CD14-positive monocyte (primary cell): ENCODE data around the gene DNAJC9. TPM values are rescaled to one million over a fixed set of nuclear protein-coding genes. Genes with fewer than 3 reads are reported as not detected.

Experiments used
- DNase-seq, 3 donors: peaks; one replicate each; pipeline ENCODE4 v3.0.0-alpha.2; 2011 to 2022
- H2AFZ ChIP-seq: 2 replicates; pipeline ENCODE4 v1.6.0; 2012; ENCODE audit warnings: mild to moderate bottlenecking, low read depth, low read length, inconsistent platforms; ENCODE audit not compliant: insufficient read depth, poor library complexity, severe bottlenecking
- H3K27ac ChIP-seq, 2 donors: 1 replicate in 1 of 2; 2 replicates in 1 of 2; pipeline ENCODE4 v1.5.1; 2012 to 2013; ENCODE audit warnings: low read length in 2 of 2, control low read depth in 1 of 2, inconsistent platforms in 1 of 2, low read depth in 1 of 2, mild to moderate bottlenecking in 1 of 2
- H3K27me3 ChIP-seq, 2 donors: one replicate each; pipeline versions ENCODE4 v1.6.0 to v1.6.1; 2011 to 2013; ENCODE audit warnings: low read length in 2 of 2; ENCODE audit not compliant: control insufficient read depth in 2 of 2, insufficient read depth in 2 of 2
- H3K36me3 ChIP-seq, 2 donors: replicated peaks in 1 of 2; 1 replicate in 1 of 2; 2 replicates in 1 of 2; pipeline versions ENCODE4 v1.5.1 to v1.6.1; 2012 to 2013; ENCODE audit warnings: low read length in 2 of 2, control low read depth in 1 of 2, inconsistent platforms in 1 of 2, mild to moderate bottlenecking in 1 of 2; ENCODE audit not compliant: insufficient read depth in 2 of 2, control insufficient read depth in 1 of 2
- H3K4me1 ChIP-seq, 2 donors: 1 replicate in 1 of 2; 2 replicates in 1 of 2; pipeline versions ENCODE4 v1.5.1 to v1.6.1; 2012 to 2013; ENCODE audit warnings: low read length in 2 of 2, control low read depth in 1 of 2, inconsistent platforms in 1 of 2, mild to moderate bottlenecking in 1 of 2, moderate library complexity in 1 of 2; ENCODE audit not compliant: insufficient read depth in 2 of 2, control insufficient read depth in 1 of 2
- H3K4me2 ChIP-seq: replicated peaks from 2 replicates; pipeline ENCODE3; 2012; ENCODE audit warnings: low read length, moderate library complexity, mild to moderate bottlenecking; ENCODE audit not compliant: poor library complexity, severe bottlenecking; ENCODE audit errors: extremely low read depth
- H3K4me3 ChIP-seq, 3 experiments: fragments of 200-600 bp in 1 of 3; sonication (generic) in 1 of 3; replicated peaks in 1 of 3; 1 replicate in 2 of 3; 2 replicates in 1 of 3; pipeline ENCODE4 v1.5.1; 2011 to 2013; ENCODE audit warnings: low read length in 3 of 3, mild to moderate bottlenecking in 3 of 3, control low read depth in 2 of 3, low read depth in 2 of 3, inconsistent platforms in 1 of 3, moderate library complexity in 1 of 3
- H3K79me2 ChIP-seq: 2 replicates; pipeline ENCODE4 v1.6.0; 2012; ENCODE audit warnings: mild to moderate bottlenecking, control low read depth, inconsistent platforms, low read length, moderate library complexity; ENCODE audit not compliant: insufficient read depth
- H3K9ac ChIP-seq: 2 replicates; pipeline ENCODE4 v1.6.0; 2017; ENCODE audit warnings: low read length, mild to moderate bottlenecking; ENCODE audit not compliant: insufficient read depth, poor library complexity, severe bottlenecking
- H3K9me3 ChIP-seq, 2 donors: replicated peaks in 1 of 2; 1 replicate in 1 of 2; 2 replicates in 1 of 2; pipeline versions ENCODE4 v1.5.1 to v1.6.1; 2012 to 2013; ENCODE audit warnings: low read length in 2 of 2, control low read depth in 1 of 2; ENCODE audit not compliant: control insufficient read depth in 1 of 2, insufficient read depth in 1 of 2
- H4K20me1 ChIP-seq: 2 replicates; pipeline ENCODE4 v1.6.0; 2012; ENCODE audit warnings: mild to moderate bottlenecking, low read length, control low read depth, moderate library complexity; ENCODE audit not compliant: insufficient read depth
- H3K27ac Mint-ChIP-seq, 7 donors: one replicate each; pipeline ENCODE4 v1.8.0; 2020; ENCODE audit warnings: mild to moderate bottlenecking in 7 of 7, mixed read lengths in 7 of 7, moderate library complexity in 6 of 7, inconsistent platforms in 2 of 7
- H3K27me3 Mint-ChIP-seq, 3 donors: one replicate each; pipeline ENCODE4 v1.8.0; 2021 to 2022; ENCODE audit warnings: low read depth in 3 of 3, mild to moderate bottlenecking in 3 of 3, mixed read lengths in 3 of 3, moderate library complexity in 3 of 3, inconsistent platforms in 1 of 3
- H3K36me3 Mint-ChIP-seq, 2 donors: one replicate each; pipeline ENCODE4 v1.8.0; 2020; ENCODE audit warnings: mixed read lengths in 2 of 2, inconsistent platforms in 1 of 2, mild to moderate bottlenecking in 1 of 2
- H3K4me1 Mint-ChIP-seq: one replicate; pipeline ENCODE4 v1.8.0; 2020; ENCODE audit warnings: mild to moderate bottlenecking, mixed read lengths
- H3K4me3 Mint-ChIP-seq, 2 donors: one replicate each; pipeline ENCODE4 v1.8.0; 2020; ENCODE audit warnings: mild to moderate bottlenecking in 2 of 2, mixed read lengths in 2 of 2, moderate library complexity in 1 of 2
- H3K9me3 Mint-ChIP-seq, 7 donors: one replicate each; pipeline ENCODE4 v1.8.0; 2020 to 2022; ENCODE audit warnings: mixed read lengths in 7 of 7, mild to moderate bottlenecking in 6 of 7, moderate library complexity in 6 of 7, inconsistent platforms in 2 of 7
- WGBS: methylation state at CpG from one replicate; pipeline ENCODE4 v1.1.5; 2013; ENCODE audit warnings: missing lambda C conversion rate; ENCODE audit not compliant: insufficient coverage; 5-methylcytosine and 5-hydroxymethylcytosine counted together
- intact Hi-C, 2 donors: fragments of 100-400 bp; cut with micrococcal nuclease; formaldehyde crosslinking; loops; one replicate each; pipeline versions ENCODE4 v1.15.0 to v1.15.1; 2023
- polyA plus RNA-seq, 3 donors: library from polyadenylated mRNA; depleted of rRNA in 1 of 3; unstranded in 2 of 3; stranded (reverse) in 1 of 3; fragments of 300-500 nt in 2 of 3; fragments of >200 nt in 1 of 3; fragmentation: Illumina TruSeq in 2 of 3; gene quantifications; 1 replicate in 2 of 3; 2 replicates in 1 of 3; pipeline ENCODE4 v1.2.3, GENCODE V29; 2012 to 2021
- TF ChIP-seq, protein P1 (sequence below): fragments of 200-600 bp; IDR thresholded peaks from one replicate; pipeline ENCODE4 v1.8.0; 2022; ENCODE audit warnings: antibody characterized with exemption, mild to moderate bottlenecking

DNAJC9 gene
- polyA plus RNA-seq, 3 donors: 2.3 to 7.2 (median 2.4) TPM

DNA sequence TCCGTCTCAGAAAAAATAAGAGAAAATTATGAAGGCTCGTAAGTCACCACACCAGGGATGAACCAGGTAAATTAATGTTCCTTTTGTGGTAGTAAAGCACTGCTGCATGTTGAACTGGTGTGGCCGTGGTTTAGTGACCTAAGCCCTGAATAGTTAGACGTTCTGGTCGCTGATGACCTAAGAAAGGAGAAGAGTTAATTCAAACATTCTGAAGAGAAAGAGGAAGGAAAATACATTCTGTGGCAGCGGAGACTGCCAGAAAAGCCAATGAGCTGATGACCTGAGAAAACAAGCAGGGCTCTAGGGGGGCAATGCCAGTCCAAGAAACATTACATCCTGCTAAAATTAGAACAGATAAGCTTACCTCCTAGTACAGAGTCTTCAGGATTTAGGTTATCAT is 17.5 kb downstream of the DNAJC9 start:
- peaks cover 24 to 44% of the 10 kb centered on the region in 2 donors for H3K36me3 Mint-ChIP-seq

DNA sequence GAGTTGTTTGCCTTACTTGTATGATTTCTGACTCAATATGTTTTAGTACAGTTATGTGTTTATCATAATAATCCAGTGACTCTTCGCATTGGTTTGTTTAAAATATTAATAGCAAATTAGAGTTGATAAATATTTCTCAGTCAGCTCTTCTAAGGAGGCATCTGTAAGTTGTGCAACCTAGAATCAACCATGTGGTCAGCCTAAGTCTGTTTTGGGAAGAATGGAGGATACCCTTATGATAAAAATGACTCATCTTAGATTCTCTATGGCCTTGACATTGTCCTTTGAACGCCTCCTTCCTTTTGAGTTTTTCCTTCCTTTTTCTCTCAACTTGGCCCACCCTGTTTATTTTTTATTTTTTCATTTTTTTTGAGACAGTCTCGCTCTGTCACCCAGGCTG is 18.8 kb downstream of the DNAJC9 start:
- Histone ChIP-seq H3K79me2 (no peaks in the 10 kb centered on the region), H3K27me3 (no peaks in the 10 kb centered on the region), H4K20me1 (no peaks in the 10 kb centered on the region), H3K4me2 (no peak overlapping the region), H3K27ac (peak overlapping the region in 1 of 2 donors; percentile 62), H3K4me1 (peaks cover 28 to 29% of the 10 kb centered on the region in 2 donors), H3K36me3 (peaks cover 12 to 23% of the 10 kb centered on the region in 2 donors), H2AFZ (no peak overlapping the region), H3K4me3 (no peak overlapping the region), H3K9ac (no peak overlapping the region), H3K9me3 (no peaks in the 10 kb centered on the region)
- H3K4me3 Mint-ChIP-seq: no peak overlapping the region
- H3K36me3 Mint-ChIP-seq: peaks cover 17 to 36% of the 10 kb centered on the region in 2 donors
- intact Hi-C loops: no loop called here
- TF ChIP-seq, protein P1, sequence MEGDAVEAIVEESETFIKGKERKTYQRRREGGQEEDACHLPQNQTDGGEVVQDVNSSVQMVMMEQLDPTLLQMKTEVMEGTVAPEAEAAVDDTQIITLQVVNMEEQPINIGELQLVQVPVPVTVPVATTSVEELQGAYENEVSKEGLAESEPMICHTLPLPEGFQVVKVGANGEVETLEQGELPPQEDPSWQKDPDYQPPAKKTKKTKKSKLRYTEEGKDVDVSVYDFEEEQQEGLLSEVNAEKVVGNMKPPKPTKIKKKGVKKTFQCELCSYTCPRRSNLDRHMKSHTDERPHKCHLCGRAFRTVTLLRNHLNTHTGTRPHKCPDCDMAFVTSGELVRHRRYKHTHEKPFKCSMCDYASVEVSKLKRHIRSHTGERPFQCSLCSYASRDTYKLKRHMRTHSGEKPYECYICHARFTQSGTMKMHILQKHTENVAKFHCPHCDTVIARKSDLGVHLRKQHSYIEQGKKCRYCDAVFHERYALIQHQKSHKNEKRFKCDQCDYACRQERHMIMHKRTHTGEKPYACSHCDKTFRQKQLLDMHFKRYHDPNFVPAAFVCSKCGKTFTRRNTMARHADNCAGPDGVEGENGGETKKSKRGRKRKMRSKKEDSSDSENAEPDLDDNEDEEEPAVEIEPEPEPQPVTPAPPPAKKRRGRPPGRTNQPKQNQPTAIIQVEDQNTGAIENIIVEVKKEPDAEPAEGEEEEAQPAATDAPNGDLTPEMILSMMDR: no peak
- H3K27ac Mint-ChIP-seq: peak overlapping the region in 5 of 7 donors; percentile 50 to 84 (median 55)
- H3K27me3 Mint-ChIP-seq: no peaks in the 10 kb centered on the region
- H3K9me3 Mint-ChIP-seq: no peaks in the 10 kb centered on the region
- 36% methylated on average over 2 of the region's 3 CpGs for WGBS
- H3K4me1 Mint-ChIP-seq: peaks cover 32% of the 10 kb centered on the region
- peak; percentile 6 to 43 (median 20) for DNase-seq

More for the DNA sequence above, 17.5 kb downstream of the DNAJC9 start:
- H2AFZ ChIP-seq: peak overlapping the region; percentile 24
- TF ChIP-seq, protein P1: no peak
- no peaks in the 10 kb centered on the region for H3K9me3 ChIP-seq
- no peaks in the 10 kb centered on the region for H3K27me3 ChIP-seq
- H3K4me3 Mint-ChIP-seq: peak overlapping the region; percentile 59 to 75
- peak overlapping the region; percentile 8 to 87 (median 66) for H3K27ac Mint-ChIP-seq
- H3K79me2 ChIP-seq: no peaks in the 10 kb centered on the region
- H3K9ac ChIP-seq: peak overlapping the region; percentile 15
- 22% methylated on average over 5 of the region's 6 CpGs for WGBS
- peak overlapping the region; percentile 40 to 62 for H3K27ac ChIP-seq
- H4K20me1 ChIP-seq: no peaks in the 10 kb centered on the region
- intact Hi-C loops: no loop called here
- peak overlapping the region in 1 of 3 experiments; percentile 21 for H3K4me3 ChIP-seq
- peak; percentile 15 to 37 (median 25) for DNase-seq
- peaks cover 19 to 36% of the 10 kb centered on the region in 2 donors for H3K36me3 ChIP-seq
- peaks cover 28 to 29% of the 10 kb centered on the region in 2 donors for H3K4me1 ChIP-seq
- no peaks in the 10 kb centered on the region for H3K9me3 Mint-ChIP-seq
- peak overlapping the region; percentile 65 for H3K4me2 ChIP-seq
- no peaks in the 10 kb centered on the region for H3K27me3 Mint-ChIP-seq
- H3K4me1 Mint-ChIP-seq: peaks cover 32% of the 10 kb centered on the region
